Thoracic aorta (tissue), 2 donors: ENCODE data around the gene SEC61A2. TPM values are rescaled to one million over a fixed set of nuclear protein-coding genes. Genes with fewer than 3 reads are reported as not detected.

Experiments used
- ATAC-seq: fragments of 150-250 bp; one replicate; pipeline ENCODE4 v1.8.0; 2017; ENCODE audit warnings: low read depth; ENCODE audit not compliant: insufficient number of reproducible peaks, low FRiP score
- DNase-seq: peaks from one replicate; pipeline ENCODE4 v3.0.0-alpha.2; 2020; ENCODE audit warnings: low spot score
- H3K27ac ChIP-seq, 2 donors: fragments of 200-600 bp; sonication (generic); 1 replicate in 1 of 2; 2 replicates in 1 of 2; pipeline ENCODE4 v1.5.1; 2016; ENCODE audit warnings: mild to moderate bottlenecking in 2 of 2, moderate library complexity in 2 of 2
- H3K27me3 ChIP-seq: fragments of 200-600 bp; sonication (generic); replicated peaks from 2 replicates; pipeline ENCODE4 v1.6.0; 2016; ENCODE audit warnings: mild to moderate bottlenecking; ENCODE audit not compliant: insufficient read depth
- H3K36me3 ChIP-seq: fragments of 200-600 bp; sonication (generic); one replicate; pipeline ENCODE4 v1.5.1; 2016
- H3K4me1 ChIP-seq, 2 donors: fragments of 200-600 bp; sonication (generic); 1 replicate in 1 of 2; 2 replicates in 1 of 2; pipeline versions ENCODE4 v1.5.1 to v1.6.0; 2016; ENCODE audit warnings: low read depth in 2 of 2, mild to moderate bottlenecking in 1 of 2; ENCODE audit not compliant: control insufficient read depth in 1 of 2
- H3K4me3 ChIP-seq: fragments of 200-600 bp; sonication (generic); 2 replicates; pipeline ENCODE4 v1.5.1; 2016; ENCODE audit warnings: mild to moderate bottlenecking
- H3K9me3 ChIP-seq: fragments of 200-600 bp; sonication (generic); 2 replicates; pipeline ENCODE4 v1.5.1; 2016
- total RNA-seq, 2 donors: library from RNA; depleted of rRNA; stranded (reverse); fragments of >200 nt; gene quantifications; one replicate each; pipeline versions ENCODE4 v1.1.0 to v1.2.3, GENCODE V29; 2016
- TF ChIP-seq, protein P1 (sequence below): fragments of 200-600 bp; sonication (generic); IDR thresholded peaks from one replicate; pipeline ENCODE4 v1.5.1; 2019; ENCODE audit warnings: antibody characterized with exemption

SEC61A2 gene
- total RNA-seq, 2 donors from 2014 or later, result 3.5 to 15.4 TPM

DNA sequence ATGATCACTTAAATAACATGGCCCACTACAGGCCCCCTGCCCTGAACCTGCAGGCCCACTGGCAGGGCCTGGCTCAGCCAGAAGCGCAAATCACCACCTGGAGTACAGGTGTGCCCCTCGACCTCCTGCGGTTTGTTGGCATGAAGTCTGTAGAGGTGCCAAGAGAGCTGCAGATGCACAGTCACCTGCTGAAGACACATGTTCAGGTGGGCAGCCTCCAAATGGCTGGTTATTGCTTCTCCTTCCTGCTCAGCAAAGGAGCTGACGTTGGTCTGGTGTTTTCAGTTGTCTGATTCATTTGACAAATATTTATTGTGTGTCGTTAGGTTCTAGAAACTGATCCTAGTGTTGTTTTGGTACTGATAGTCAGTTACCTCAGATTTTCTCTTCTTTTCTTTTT lies 31.7 kb upstream of the SEC61A2 start:
- Histone ChIP-seq H3K27me3 (no peaks in the 10 kb centered on the region), H3K9me3 (no peaks in the 10 kb centered on the region), H3K4me1 (no peaks in the 10 kb centered on the region), H3K27ac (no peak overlapping the region), H3K36me3 (peaks cover 47% of the 10 kb centered on the region), H3K4me3 (no peak overlapping the region)
- TF ChIP-seq, protein P1, sequence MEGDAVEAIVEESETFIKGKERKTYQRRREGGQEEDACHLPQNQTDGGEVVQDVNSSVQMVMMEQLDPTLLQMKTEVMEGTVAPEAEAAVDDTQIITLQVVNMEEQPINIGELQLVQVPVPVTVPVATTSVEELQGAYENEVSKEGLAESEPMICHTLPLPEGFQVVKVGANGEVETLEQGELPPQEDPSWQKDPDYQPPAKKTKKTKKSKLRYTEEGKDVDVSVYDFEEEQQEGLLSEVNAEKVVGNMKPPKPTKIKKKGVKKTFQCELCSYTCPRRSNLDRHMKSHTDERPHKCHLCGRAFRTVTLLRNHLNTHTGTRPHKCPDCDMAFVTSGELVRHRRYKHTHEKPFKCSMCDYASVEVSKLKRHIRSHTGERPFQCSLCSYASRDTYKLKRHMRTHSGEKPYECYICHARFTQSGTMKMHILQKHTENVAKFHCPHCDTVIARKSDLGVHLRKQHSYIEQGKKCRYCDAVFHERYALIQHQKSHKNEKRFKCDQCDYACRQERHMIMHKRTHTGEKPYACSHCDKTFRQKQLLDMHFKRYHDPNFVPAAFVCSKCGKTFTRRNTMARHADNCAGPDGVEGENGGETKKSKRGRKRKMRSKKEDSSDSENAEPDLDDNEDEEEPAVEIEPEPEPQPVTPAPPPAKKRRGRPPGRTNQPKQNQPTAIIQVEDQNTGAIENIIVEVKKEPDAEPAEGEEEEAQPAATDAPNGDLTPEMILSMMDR, result no peak
- no peak for DNase-seq
- no peak for ATAC-seq

DNA sequence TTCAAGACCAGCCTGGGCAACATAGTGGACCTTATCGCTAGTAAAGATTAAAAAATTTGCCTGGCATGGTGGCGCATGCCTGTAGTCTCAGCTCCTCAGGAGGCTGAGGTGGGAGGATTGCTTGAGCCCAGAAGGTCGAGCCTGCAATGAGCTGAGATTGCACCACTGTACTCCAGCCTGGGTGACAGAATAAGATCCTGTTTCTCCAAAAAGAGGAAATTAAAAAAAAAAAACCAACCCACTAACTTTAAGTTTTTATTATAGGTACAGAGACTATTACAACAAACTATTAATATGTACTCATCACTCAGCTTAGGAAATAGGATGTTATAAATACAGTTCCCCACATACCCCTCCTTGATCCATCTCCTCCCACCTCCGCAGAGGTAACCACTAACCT lies 30.5 kb upstream of the SEC61A2 start:
- peaks cover 43% of the 10 kb centered on the region for H3K36me3 ChIP-seq
- H3K27me3 ChIP-seq, result no peaks in the 10 kb centered on the region
- ATAC-seq (no peak), DNase-seq (no peak)
- H3K4me3 ChIP-seq, result no peak overlapping the region
- TF ChIP-seq, protein P1, result no peak
- no peaks in the 10 kb centered on the region for H3K4me1 ChIP-seq
- H3K9me3 ChIP-seq, result no peaks in the 10 kb centered on the region
- H3K27ac ChIP-seq, result no peak overlapping the region

DNA sequence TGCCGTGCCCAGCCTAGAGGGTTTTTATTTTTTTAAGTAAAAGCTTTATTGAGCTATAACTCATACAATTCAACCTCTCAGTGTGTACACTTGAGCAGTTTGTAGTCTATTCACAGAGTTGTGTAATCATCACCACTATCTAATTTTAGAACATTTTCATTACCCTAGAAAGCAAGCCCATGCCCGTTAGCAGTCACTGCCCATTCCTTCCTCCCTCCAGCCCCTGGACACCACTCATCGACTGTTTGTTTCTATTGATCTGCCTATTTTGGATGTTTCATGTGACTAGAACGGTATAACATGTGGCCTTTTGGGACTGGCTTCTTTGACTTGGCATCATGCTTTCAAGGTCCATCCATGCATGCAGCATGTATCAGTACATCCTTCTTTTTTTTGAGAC lies 25.7 kb upstream of the SEC61A2 start:
- no peak overlapping the region for H3K4me3 ChIP-seq
- H3K27ac ChIP-seq, result no peak overlapping the region
- H3K9me3 ChIP-seq, result no peaks in the 10 kb centered on the region
- peaks cover 53% of the 10 kb centered on the region for H3K36me3 ChIP-seq
- no peaks in the 10 kb centered on the region for H3K4me1 ChIP-seq
- ATAC-seq (no peak), DNase-seq (no peak)
- TF ChIP-seq, protein P1, result no peak
- H3K27me3 ChIP-seq, result no peaks in the 10 kb centered on the region

DNA sequence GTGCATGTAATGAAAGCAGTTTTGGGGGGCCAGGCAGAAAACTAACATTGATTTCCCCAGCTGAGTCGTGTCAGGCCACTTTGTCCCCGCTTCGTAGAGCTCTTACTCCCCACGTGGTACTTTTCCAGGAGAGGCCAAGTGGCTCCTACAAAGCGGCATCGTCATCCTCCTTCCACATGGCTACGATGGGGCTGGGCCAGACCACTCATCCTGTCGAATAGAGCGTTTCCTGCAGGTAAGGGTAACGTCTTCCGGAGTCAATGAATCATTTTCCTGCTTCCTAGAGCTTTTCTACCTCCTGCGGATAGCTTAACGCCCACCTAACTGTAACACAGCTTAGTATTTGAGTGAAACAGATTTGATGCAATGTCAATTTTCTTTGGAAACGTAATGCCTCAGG lies 21.7 kb upstream of the SEC61A2 start:
- H3K4me3 ChIP-seq, result no peak overlapping the region
- TF ChIP-seq, protein P1, result no peak
- H3K27ac ChIP-seq, result no peak overlapping the region
- H3K27me3 ChIP-seq, result no peaks in the 10 kb centered on the region
- no peak for DNase-seq
- no peaks in the 10 kb centered on the region for H3K9me3 ChIP-seq
- ATAC-seq, result no peak
- H3K4me1 ChIP-seq, result no peaks in the 10 kb centered on the region
- peaks cover 35% of the 10 kb centered on the region for H3K36me3 ChIP-seq

DNA sequence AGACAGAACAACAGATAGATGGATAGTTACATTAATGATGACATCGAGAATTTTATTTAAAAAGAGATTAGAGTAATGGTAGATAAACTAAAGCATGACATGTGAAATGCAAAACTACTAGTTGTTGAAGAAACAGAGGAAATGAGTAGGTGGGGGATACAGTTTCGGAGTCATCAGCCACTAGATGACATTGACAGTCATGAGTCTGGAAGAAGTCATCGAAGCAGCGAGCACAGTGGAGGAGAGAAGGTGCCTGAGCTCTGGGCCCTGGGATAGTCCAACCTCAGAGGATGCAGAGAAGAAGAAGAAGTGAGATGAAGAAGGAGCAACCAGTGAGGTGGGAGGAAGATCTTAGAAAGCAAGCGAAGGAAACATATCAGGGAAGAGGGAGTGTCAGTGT lies 20.2 kb upstream of the SEC61A2 start:
- H3K4me3 ChIP-seq, result no peak overlapping the region
- ATAC-seq (no peak), DNase-seq (no peak)
- no peaks in the 10 kb centered on the region for H3K27me3 ChIP-seq
- no peak overlapping the region for H3K27ac ChIP-seq
- H3K4me1 ChIP-seq, result no peaks in the 10 kb centered on the region
- peaks cover 38% of the 10 kb centered on the region for H3K36me3 ChIP-seq
- TF ChIP-seq, protein P1, result no peak
- no peaks in the 10 kb centered on the region for H3K9me3 ChIP-seq
